ENCODE data around the gene FCER2.

GRCh38 chr19:7663706-7664105 is 38.2 kb downstream of the FCER2 start:
- no peak for TF ChIP-seq CTCF (IDR thresholded peaks at IDR 0.05; ENCODE audit: insufficient read depth, low read length, poor library complexity, severe bottlenecking)
- no peak for TF ChIP-seq EZH2phosphoT487 (conservative IDR thresholded peaks at IDR 0.05; ENCODE audit: low read length)

Data from SU-DHL-6 (cell line).